Mucosa of rectum (tissue), 2 donors: ENCODE results near the gene SRF.
A peak's percentile ranks its signal among the peaks of the same experiment; 100 is the strongest.

Experiments used
- H3K27ac ChIP-seq, 2 donors: one replicate each; pipeline ENCODE4 v1.7.0; 2013; ENCODE audit warnings: inconsistent platforms in 2 of 2, low read depth in 2 of 2, low read length in 2 of 2
- H3K27me3 ChIP-seq, 2 donors: one replicate each; pipeline ENCODE4 v1.7.0; 2013; ENCODE audit warnings: low read length in 2 of 2; ENCODE audit not compliant: control insufficient read depth in 2 of 2, insufficient read depth in 2 of 2
- H3K36me3 ChIP-seq, 2 donors: one replicate each; pipeline ENCODE4 v1.7.0; 2013; ENCODE audit warnings: low read length in 2 of 2; ENCODE audit not compliant: control insufficient read depth in 2 of 2, insufficient read depth in 2 of 2
- H3K4me1 ChIP-seq, 2 donors: one replicate each; pipeline ENCODE4 v1.7.0; 2013; ENCODE audit warnings: low read length in 2 of 2, mild to moderate bottlenecking in 1 of 2; ENCODE audit not compliant: control insufficient read depth in 2 of 2, insufficient read depth in 2 of 2
- H3K4me3 ChIP-seq, 2 donors: one replicate each; pipeline ENCODE4 v1.7.0; 2013; ENCODE audit warnings: low read length in 2 of 2
- H3K9ac ChIP-seq, 2 donors: one replicate each; pipeline ENCODE4 v1.7.0; 2013; ENCODE audit warnings: low read length in 2 of 2, low read depth in 1 of 2, mild to moderate bottlenecking in 1 of 2
- H3K9me3 ChIP-seq, 2 donors: one replicate each; pipeline ENCODE4 v1.7.0; 2013; ENCODE audit warnings: low read length in 2 of 2; ENCODE audit not compliant: control insufficient read depth in 2 of 2
- donor health status: healthy.
- donor health status: Normal muscosa, but diverticular disease.

SRF gene

GRCh38 chr6:43222418-43223059 lies 51.5 kb downstream of the SRF start:
- no peak overlapping the region for H3K27ac ChIP-seq
- no peaks in the 10 kb centered on the region for H3K9me3 ChIP-seq
- no peak overlapping the region for H3K4me3 ChIP-seq
- no peaks in the 10 kb centered on the region for H3K27me3 ChIP-seq
- peaks cover 6 to 33% of the 10 kb centered on the region in 2 donors for H3K36me3 ChIP-seq
- no peaks in the 10 kb centered on the region for H3K4me1 ChIP-seq
- H3K9ac ChIP-seq, result no peak overlapping the region

DNA sequence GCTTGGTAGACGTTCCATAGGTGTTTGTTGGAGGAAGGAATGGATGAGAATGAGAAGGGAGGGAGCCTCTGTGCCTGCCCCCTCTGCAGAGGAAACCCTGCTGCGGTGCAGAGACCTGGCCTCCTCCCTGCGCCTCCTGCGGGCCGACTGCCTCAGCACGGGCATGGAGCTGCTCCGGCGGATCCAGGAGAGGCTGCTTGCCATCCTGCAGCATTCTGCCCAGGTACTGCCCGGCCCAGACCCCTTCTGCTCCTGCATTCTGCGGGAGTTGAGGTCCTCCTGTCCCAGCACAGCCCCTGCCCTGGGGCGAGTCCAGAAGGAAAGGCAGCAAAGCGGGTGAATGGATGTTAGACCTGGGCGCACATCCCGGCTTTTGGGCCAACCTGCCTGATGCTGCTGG lies 52.1 kb downstream of the SRF start:
- Histone ChIP-seq H3K27me3 (no peaks in the 10 kb centered on the region), H3K27ac (no peak overlapping the region), H3K4me3 (no peak overlapping the region), H3K4me1 (peaks cover 0 to 2% of the 10 kb centered on the region in 2 donors), H3K36me3 (peaks cover 6 to 33% of the 10 kb centered on the region in 2 donors), H3K9me3 (no peaks in the 10 kb centered on the region), H3K9ac (no peak overlapping the region)

DNA sequence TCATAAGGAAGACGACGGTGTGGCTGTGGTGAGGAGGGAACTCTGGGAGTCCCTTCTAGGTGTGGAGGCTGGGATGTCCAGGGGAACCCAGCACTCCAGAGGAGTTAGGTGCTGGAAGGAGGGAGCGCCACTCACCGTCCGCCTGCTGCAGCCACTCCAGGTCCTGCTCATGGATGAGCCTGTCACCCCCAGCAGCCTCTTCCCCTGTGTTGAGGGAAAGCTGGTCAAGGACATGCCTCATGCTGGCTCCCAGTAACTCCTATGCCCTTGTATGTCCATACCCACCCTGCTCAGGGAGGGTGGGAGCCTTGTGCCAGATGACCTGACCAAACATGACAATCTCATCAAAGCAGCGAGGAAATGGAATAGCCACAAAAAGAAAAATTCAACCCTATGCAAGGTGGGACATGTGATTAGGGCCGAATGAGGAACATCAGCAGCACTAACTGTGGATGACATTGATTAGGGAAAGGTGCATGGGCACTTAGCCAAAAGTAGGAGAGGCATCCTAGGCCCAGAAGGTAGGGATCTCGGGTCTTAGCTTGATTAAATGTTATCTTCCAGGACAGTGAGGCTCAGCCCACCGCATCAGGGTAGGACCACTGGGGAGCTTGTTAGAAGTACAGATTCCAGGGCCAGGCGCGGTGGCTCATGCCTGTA lies 55.3 kb downstream of the SRF start:
- Histone ChIP-seq H3K9me3 (no peaks in the 10 kb centered on the region), H3K36me3 (peaks cover 6 to 23% of the 10 kb centered on the region in 2 donors), H3K27me3 (no peaks in the 10 kb centered on the region), H3K4me3 (no peak overlapping the region), H3K27ac (no peak overlapping the region), H3K9ac (no peak overlapping the region), H3K4me1 (peaks cover 3 to 4% of the 10 kb centered on the region in 2 donors)

DNA sequence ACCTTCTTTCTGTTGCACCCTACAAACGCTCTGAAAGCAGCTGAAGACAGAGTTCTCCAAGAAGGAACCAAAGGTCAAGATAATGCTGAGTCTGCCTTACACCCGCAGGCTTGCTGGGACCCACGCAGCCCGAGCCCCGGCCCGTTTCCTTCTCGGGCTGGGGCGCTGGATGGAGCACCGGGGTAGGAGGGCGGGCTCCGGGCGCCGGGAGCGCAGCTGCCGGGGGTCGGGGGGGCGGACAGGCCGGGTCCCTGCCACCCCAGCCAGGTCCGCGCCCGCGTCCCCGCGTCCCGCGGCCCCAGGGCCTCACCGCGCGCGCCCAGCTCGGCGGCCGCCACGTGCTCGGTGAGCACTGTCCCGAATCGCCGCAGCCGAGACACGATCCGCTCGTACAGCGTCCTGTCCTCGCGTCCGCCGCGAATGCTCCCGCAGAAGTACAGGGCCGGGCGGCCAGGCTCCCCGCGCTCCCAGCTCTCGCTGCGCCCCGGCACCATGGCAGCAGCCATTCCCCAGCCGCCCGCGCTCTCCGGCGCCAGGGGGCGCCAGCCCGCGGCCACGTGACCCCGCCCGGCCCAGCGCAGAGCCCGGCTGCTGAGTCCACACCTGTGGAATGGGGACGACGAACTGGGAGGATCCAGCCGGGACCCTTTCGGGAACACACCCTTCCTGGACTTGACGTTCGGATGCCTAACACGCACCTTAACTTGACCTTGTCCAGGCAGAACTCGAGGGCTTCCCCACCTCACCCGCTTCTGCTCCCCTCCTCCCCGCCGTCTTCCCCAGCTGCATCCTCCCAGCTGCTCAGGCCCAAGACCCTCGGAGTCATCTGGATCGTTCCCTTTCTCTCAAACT lies 58.1 kb downstream of the SRF start, which contains the start of gene DNPH1:
DNPH1 (minus strand) TSS at position 531 of the 852 bp plus-strand sequence; CDS start at position 506, 25 bp downstream.
- H3K4me1 ChIP-seq, result peaks cover 3 to 4% of the 10 kb centered on the region in 2 donors
- H3K9me3 ChIP-seq, result no peaks in the 10 kb centered on the region
- H3K9ac ChIP-seq, result peak within 1 kb of the TSS; percentile 60 to 70
- H3K27ac ChIP-seq, result peak within 1 kb of the TSS; percentile 52 to 61
- peaks cover 2 to 7% of the 10 kb centered on the region in 2 donors for H3K36me3 ChIP-seq
- H3K4me3 ChIP-seq, result peak within 1 kb of the TSS; percentile 63 to 79
- peaks cover 0 to 3% of the 10 kb centered on the region in 2 donors for H3K27me3 ChIP-seq

DNA sequence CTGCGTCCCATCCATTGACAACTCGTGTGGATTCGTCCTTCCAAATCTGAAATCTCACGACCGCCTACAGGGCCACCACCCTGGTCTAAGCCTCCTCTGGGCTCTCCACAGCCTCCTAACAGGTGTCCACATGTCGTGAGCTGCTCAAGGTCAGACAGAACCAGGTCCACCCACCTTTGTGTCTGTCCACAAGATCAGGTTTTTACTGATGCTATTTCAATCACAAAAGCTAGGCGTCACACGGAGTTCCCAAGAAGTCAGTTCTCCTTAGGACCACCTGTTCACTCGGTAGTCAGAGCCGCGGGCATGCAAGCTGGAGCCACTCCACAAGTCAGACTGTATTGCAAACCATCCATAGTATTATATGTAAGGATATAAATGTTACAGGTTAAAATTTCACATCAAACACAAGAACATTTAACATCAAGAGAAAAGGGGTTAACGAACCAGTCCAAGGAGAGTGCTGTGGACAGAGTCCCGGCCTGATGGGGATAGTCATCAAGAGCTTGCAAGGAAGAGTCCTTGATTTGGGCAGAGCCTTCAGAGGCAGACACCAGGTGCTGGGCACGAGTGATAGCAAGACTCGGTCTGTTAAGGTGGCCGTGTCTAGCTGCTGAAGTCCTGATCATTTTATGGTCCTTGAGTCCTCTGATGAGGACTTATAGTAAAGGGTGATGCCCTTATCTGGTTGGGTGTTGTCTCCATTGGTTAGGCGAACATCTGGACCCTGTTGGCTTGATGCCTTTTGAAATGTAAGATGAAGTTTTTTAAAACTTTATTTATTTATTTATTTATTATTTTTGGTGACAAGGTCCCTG lies 58.9 kb downstream of the SRF start:
- peaks cover 0 to 7% of the 10 kb centered on the region in 2 donors for H3K36me3 ChIP-seq
- peak overlapping the region in 1 of 2 donors; percentile 70 for H3K9ac ChIP-seq
- no peaks in the 10 kb centered on the region for H3K9me3 ChIP-seq
- H3K27me3 ChIP-seq, result peaks cover 0 to 3% of the 10 kb centered on the region in 2 donors
- H3K4me3 ChIP-seq, result peak overlapping the region; percentile 63 to 79
- no peak overlapping the region for H3K27ac ChIP-seq
- peaks cover 3 to 4% of the 10 kb centered on the region in 2 donors for H3K4me1 ChIP-seq

GRCh38 chr6:43231053-43231452 lies 60.0 kb downstream of the SRF start:
- H3K36me3 ChIP-seq, result peaks cover 0 to 4% of the 10 kb centered on the region in 2 donors
- peaks cover 3 to 4% of the 10 kb centered on the region in 2 donors for H3K4me1 ChIP-seq
- no peaks in the 10 kb centered on the region for H3K9me3 ChIP-seq
- peaks cover 0 to 3% of the 10 kb centered on the region in 2 donors for H3K27me3 ChIP-seq
- no peak overlapping the region for H3K27ac ChIP-seq
- no peak overlapping the region for H3K9ac ChIP-seq
- H3K4me3 ChIP-seq, result no peak overlapping the region
